Stomach (tissue), 9 donors: ENCODE data around the gene GNAS. TPM values are rescaled to one million over a fixed set of nuclear protein-coding genes. Genes with fewer than 3 reads are reported as not detected.

ENCODE experiments used
- DNase-seq, 2 donors: peaks; one replicate each; pipeline versions ENCODE4 v3.0.0 to v3.0.0-alpha.2; 2013 to 2019
- H3K27ac ChIP-seq, 5 donors: fragments of 200-600 bp in 4 of 5; sonication (generic) in 4 of 5; one replicate each; pipeline ENCODE4 v1.5.1; 2013 to 2019; ENCODE audit warnings: mild to moderate bottlenecking in 1 of 5, moderate library complexity in 1 of 5
- H3K27me3 ChIP-seq, 3 donors: fragments of 200-600 bp; sonication (generic); one replicate each; pipeline ENCODE4 v1.5.1; 2017 to 2019; ENCODE audit warnings: mixed run types in 1 of 3
- H3K36me3 ChIP-seq, 4 donors: fragments of 200-600 bp; sonication (generic); 1 replicate in 3 of 4; 2 replicates in 1 of 4; pipeline ENCODE4 v1.5.1; 2016 to 2019
- H3K4me1 ChIP-seq, 4 donors: fragments of 200-600 bp; sonication (generic); one replicate each; pipeline ENCODE4 v1.5.1; 2016 to 2019
- H3K4me3 ChIP-seq, 4 donors: fragments of 200-600 bp; sonication (generic) in 3 of 4; one replicate each; pipeline ENCODE4 v1.5.1; 2016 to 2019; ENCODE audit warnings: mild to moderate bottlenecking in 1 of 4
- H3K9me3 ChIP-seq, 4 donors: fragments of 200-600 bp; sonication (generic); one replicate each; pipeline ENCODE4 v1.5.1; 2016 to 2019
- EP300 ChIP-seq: sonication (generic); formaldehyde crosslinking; IDR thresholded peaks from one replicate; pipeline ENCODE4 v1.6.1; 2017; ENCODE audit warnings: antibody characterized with exemption
- POLR2A ChIP-seq, 4 donors: fragments of 450-650 bp; IDR thresholded peaks; one replicate each; pipeline ENCODE4 v1.6.1; 2016; ENCODE audit warnings: antibody characterized with exemption in 4 of 4, control low read depth in 2 of 4, mild to moderate bottlenecking in 1 of 4, moderate library complexity in 1 of 4
- POLR2AphosphoS5 ChIP-seq, 3 donors: sonication (generic); formaldehyde crosslinking; IDR thresholded peaks; one replicate each; pipeline ENCODE4 v1.6.1; 2016; ENCODE audit warnings: antibody characterized with exemption in 3 of 3
- WGBS, 5 donors: extraction: QIAGEN DNeasy Blood & Tissue Kit in 3 of 5; methylation state at CpG; one replicate each; pipeline versions ENCODE4 v1.1.5 to v1.1.7; 2013 to 2018; 5-methylcytosine and 5-hydroxymethylcytosine counted together
- intact Hi-C: fragments of 100-400 bp; cut with DNase I; formaldehyde crosslinking; loops from one replicate; pipeline ENCODE4 v1.15.1; 2023; ENCODE audit warnings: low total_unique reads
- polyA plus RNA-seq, 3 donors: library from polyadenylated mRNA; stranded (reverse); fragments of 200-250 nt; gene quantifications; one replicate each; pipeline ENCODE4 v1.2.3, GENCODE V29; 2013
- total RNA-seq, 5 donors: library from RNA; depleted of rRNA; stranded (reverse); fragments of >200 nt; gene quantifications; one replicate each; pipeline versions ENCODE4 v1.1.0 to v1.2.3, GENCODE V29; 2014 to 2016
- TF ChIP-seq, protein P1 (sequence below), 7 experiments: fragments of 450-650 bp in 4 of 7; fragments of 200-600 bp in 3 of 7; sonication (generic) in 3 of 7; IDR thresholded peaks; one replicate each; pipeline ENCODE4 v1.5.1; 2016 to 2019; ENCODE audit warnings: antibody characterized with exemption in 7 of 7, control low read depth in 2 of 7, mild to moderate bottlenecking in 1 of 7
- donor health status: healthy with polysubstance abuse.
- donor health status: Bipolar disorder and iron deficiency.
- donor health status: healthy.

GNAS gene
- total and polyA plus RNA-seq, 8 donors = 306 to 1,010 (median 704) TPM

GRCh38 chr20:58922036-58922435 is 69.5 kb downstream of the GNAS start:
- TF ChIP-seq EP300 = no peak
- TF ChIP-seq POLR2A (IDR thresholded peaks at IDR 0.05) = no peak
- TF ChIP-seq, protein P1, sequence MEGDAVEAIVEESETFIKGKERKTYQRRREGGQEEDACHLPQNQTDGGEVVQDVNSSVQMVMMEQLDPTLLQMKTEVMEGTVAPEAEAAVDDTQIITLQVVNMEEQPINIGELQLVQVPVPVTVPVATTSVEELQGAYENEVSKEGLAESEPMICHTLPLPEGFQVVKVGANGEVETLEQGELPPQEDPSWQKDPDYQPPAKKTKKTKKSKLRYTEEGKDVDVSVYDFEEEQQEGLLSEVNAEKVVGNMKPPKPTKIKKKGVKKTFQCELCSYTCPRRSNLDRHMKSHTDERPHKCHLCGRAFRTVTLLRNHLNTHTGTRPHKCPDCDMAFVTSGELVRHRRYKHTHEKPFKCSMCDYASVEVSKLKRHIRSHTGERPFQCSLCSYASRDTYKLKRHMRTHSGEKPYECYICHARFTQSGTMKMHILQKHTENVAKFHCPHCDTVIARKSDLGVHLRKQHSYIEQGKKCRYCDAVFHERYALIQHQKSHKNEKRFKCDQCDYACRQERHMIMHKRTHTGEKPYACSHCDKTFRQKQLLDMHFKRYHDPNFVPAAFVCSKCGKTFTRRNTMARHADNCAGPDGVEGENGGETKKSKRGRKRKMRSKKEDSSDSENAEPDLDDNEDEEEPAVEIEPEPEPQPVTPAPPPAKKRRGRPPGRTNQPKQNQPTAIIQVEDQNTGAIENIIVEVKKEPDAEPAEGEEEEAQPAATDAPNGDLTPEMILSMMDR (IDR thresholded peaks at IDR 0.05) = no peak
- TF ChIP-seq POLR2AphosphoS5 (IDR thresholded peaks at IDR 0.05) = no peak
- 84 to 97% (median 93%) methylated on average over 1 of the region's 1 CpG for WGBS, 5 donors
- intact Hi-C loops = no loop called here

DNA sequence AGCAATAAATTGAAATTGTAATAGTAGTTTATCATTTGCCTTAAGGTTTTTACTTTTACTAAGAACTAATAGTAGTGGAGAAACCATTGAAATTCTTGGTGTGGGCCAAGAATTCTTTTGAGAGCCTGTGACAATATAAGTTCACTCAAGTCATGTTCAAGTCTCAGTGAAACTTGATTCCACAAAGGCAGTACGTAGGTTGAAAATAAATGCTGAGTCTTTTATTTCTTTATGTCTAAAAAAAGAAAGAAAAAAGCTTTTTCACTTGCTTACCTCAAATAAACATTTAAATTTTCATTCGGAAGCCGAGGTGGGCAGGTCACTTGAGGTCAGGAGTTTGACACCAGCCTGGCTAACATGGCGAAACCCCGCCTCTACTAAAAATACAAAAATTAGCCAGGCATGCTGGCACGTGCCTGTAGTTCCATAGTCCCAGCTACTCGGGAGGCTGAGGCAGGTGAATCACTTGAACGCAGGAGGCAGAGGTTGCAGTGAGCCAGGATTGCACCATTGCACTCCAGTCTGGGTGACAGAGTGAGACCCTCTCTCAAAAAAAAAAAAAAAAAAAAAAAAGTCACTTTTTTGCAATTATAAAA is 70.7 kb downstream of the GNAS start:
- intact Hi-C loops = no loop called here
- Histone ChIP-seq H3K4me3 (no peak overlapping the region), H3K4me1 (no peaks in the 10 kb centered on the region), H3K36me3 (no peaks in the 10 kb centered on the region), H3K9me3 (no peaks in the 10 kb centered on the region), H3K27me3 (no peaks in the 10 kb centered on the region), H3K27ac (no peak overlapping the region)
- 57 to 69% (median 64%) methylated on average over 8 of the region's 8 CpGs for WGBS, 5 donors
- DNase-seq = no peak
- TF ChIP-seq, protein P1 (IDR thresholded peaks at IDR 0.05) = no peak
- no peak for TF ChIP-seq EP300
- TF ChIP-seq POLR2A (IDR thresholded peaks at IDR 0.05) = no peak
- no peak for TF ChIP-seq POLR2AphosphoS5 (IDR thresholded peaks at IDR 0.05)

More at GRCh38 chr20:58922036-58922435, 69.5 kb downstream of the GNAS start:
- no peaks in the 10 kb centered on the region for H3K36me3 ChIP-seq
- no peak for DNase-seq
- H3K27ac ChIP-seq = no peak overlapping the region
- no peaks in the 10 kb centered on the region for H3K27me3 ChIP-seq
- no peak overlapping the region for H3K4me3 ChIP-seq
- no peaks in the 10 kb centered on the region for H3K9me3 ChIP-seq
- no peaks in the 10 kb centered on the region for H3K4me1 ChIP-seq

DNA sequence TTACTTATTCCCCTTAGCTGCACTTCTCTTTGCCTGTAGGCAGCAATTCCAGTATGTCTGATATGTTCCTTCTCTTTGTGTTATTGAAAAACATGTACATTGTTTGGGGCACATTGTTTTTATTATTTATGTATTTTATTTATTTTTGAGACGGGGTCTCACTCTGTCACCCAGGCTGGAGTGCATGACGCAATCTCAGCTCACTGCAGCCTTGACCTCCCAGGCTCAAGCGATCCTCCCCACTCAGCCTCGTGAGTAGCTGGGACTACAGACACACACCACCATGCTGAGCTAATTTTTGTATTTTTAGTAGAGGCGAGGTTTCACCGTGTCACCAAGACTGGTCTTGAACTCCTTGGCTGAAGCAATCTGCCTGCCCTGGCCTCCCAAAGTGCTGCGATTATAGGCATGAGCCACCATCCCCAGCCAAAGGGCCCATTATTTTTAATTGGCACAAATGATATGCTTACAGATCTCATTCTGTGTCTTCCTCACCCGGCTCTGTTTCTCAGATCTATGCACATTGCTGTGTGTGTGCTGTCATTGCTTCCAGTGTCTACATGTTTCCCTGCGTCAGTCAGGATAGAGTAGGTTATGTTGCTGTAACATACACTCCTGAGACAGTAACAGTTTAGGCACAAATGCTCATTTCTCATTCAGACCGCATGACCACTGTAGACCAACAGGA is 74.4 kb downstream of the GNAS start:
- no peak for DNase-seq
- Histone ChIP-seq H3K27me3 (no peaks in the 10 kb centered on the region), H3K4me3 (no peak overlapping the region), H3K9me3 (no peaks in the 10 kb centered on the region), H3K27ac (no peak overlapping the region), H3K4me1 (no peaks in the 10 kb centered on the region), H3K36me3 (no peaks in the 10 kb centered on the region)
- intact Hi-C loops = no loop called here
- TF ChIP-seq POLR2A (IDR thresholded peaks at IDR 0.05) = no peak
- no peak for TF ChIP-seq EP300
- TF ChIP-seq, protein P1 (IDR thresholded peaks at IDR 0.05) = no peak
- WGBS, 5 donors = 93 to 97% (median 93%) methylated on average over 10 of the region's 10 CpGs

- WGBS, 5 donors = 84 to 92% (median 87%) methylated on average over 7 of the region's 7 CpGs
- no peak for TF ChIP-seq POLR2A (IDR thresholded peaks at IDR 0.05)
- Histone ChIP-seq H3K27ac (no peak overlapping the region), H3K9me3 (no peaks in the 10 kb centered on the region), H3K4me1 (no peaks in the 10 kb centered on the region), H3K27me3 (no peaks in the 10 kb centered on the region), H3K4me3 (no peak overlapping the region), H3K36me3 (no peaks in the 10 kb centered on the region)
- DNase-seq = no peak
- intact Hi-C loops = no loop called here
Observed at GRCh38 chr20:58927490-58928061, 75.1 kb downstream of the GNAS start.

DNA sequence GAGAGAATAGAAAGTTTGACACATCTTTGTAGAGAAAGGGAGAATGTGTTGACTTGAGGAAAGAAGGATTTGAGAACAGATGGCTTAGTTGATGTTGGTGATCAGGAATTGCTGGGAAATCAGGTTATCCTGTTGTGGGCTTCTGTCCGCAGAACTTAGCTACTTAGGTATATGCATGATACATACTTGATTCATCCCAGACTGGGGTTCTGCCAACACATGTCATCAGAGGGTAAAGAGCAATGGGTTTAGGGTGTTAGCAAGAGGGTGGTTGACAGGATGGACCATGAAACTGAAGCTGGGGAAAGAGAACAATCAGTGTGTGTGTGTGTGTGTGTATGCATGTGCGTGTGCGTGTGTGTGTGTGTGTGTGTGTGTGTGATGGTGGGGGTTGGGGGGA is 78.0 kb downstream of the GNAS start:
- DNase-seq = no peak
- Histone ChIP-seq H3K27me3 (peaks cover 0 to 5% (median 0%) of the 10 kb centered on the region in 3 donors), H3K4me3 (no peak overlapping the region), H3K9me3 (no peaks in the 10 kb centered on the region), H3K27ac (no peak overlapping the region), H3K36me3 (no peaks in the 10 kb centered on the region), H3K4me1 (no peaks in the 10 kb centered on the region)
- no peak for TF ChIP-seq EP300
- TF ChIP-seq POLR2AphosphoS5 (IDR thresholded peaks at IDR 0.05) = no peak
- TF ChIP-seq, protein P1 (IDR thresholded peaks at IDR 0.05) = no peak
- intact Hi-C loops = no loop called here
- 75 to 93% (median 91%) methylated on average over 3 of the region's 3 CpGs for WGBS, 5 donors
